Measurements from ENCODE around the gene C5orf58. TPM values are rescaled to one million over a fixed set of nuclear protein-coding genes. Genes with fewer than 3 reads are reported as not detected.

The C5orf58 gene
- total and polyA plus RNA-seq, 2 donors (not counting 1 experiment from before 2014, with no cell fraction given), result not detected

DNA sequence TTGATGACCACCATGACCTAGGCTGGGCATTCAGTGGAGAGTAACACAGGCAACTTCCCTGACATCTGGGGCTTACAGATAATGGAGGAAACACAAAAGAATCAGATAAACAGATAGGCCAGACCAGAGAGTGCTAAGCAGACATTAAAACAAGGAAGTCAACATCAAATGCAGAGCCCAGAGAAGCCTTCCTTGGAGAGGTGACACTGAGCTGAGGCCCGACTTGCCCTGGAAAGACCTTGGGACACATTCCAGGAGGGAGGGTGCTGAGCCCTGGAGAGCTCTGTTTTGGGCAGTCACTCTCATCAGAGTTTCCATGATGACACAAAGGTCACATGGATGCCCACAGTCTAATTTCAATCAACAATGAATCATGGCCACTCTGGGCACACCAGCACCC is 31.9 kb upstream of the C5orf58 start:
- no peak for DNase-seq
- Histone ChIP-seq H3K4me2 (replicated peaks; ENCODE audit: low read depth, low read length, poor library complexity, severe bottlenecking) (no peak overlapping the region), H3K9me3 (ENCODE audit: control extremely low read depth in 1 of 3, control insufficient read depth in 2 of 3, insufficient read depth in 1 of 3, low read length in 2 of 3) (no peaks in the 10 kb centered on the region), H3K27me3 (replicated peaks in 1 of 4; ENCODE audit: control extremely low read depth in 1 of 4, control insufficient read depth in 3 of 4, insufficient read depth in 4 of 4, low read length in 3 of 4) (peaks cover 0 to 3% (median 1%) of the 10 kb centered on the region in 4 experiments), H3K4me1 (ENCODE audit: control insufficient read depth in 2 of 2, insufficient read depth in 2 of 2, low read length in 2 of 2) (no peaks in the 10 kb centered on the region), H2AFZ (ENCODE audit: insufficient read depth, low read depth, low read length, poor library complexity, severe bottlenecking) (no peak overlapping the region), H3K36me3 (replicated peaks in 1 of 2; ENCODE audit: control extremely low read depth in 1 of 2, control insufficient read depth in 1 of 2, extremely low read depth in 1 of 2, insufficient read depth in 2 of 2, low read length in 1 of 2) (no peaks in the 10 kb centered on the region), H3K9ac (ENCODE audit: low read length) (no peak overlapping the region), H3K79me2 (ENCODE audit: control insufficient read depth, insufficient read depth, low read length) (no peaks in the 10 kb centered on the region), H4K20me1 (ENCODE audit: control insufficient read depth, insufficient read depth, low read length, poor library complexity, severe bottlenecking) (no peaks in the 10 kb centered on the region), H3K4me3 (ENCODE audit: control extremely low read depth in 1 of 5, extremely low read depth in 1 of 5, insufficient read depth in 1 of 5, low read depth in 2 of 5, low read length in 4 of 5) (no peak overlapping the region), H3K27ac (ENCODE audit: low read length in 2 of 2) (no peak overlapping the region)
- ChIA-PET POLR2A (no interaction called here), CTCF (interaction anchor here (0.9 kb wide), 1 partner anchor 12 kb away, joined by 3 read pairs; no protein-coding TSS in a partner anchor)
- no peak for ATAC-seq (ENCODE audit: low read depth)
- Mint-ChIP-seq H3K4me1 (no peaks in the 10 kb centered on the region), H3K27me3 (peaks cover 27% of the 10 kb centered on the region), H3K4me3 (no peak overlapping the region), H3K9me3 (ENCODE audit: insufficient read depth) (no peaks in the 10 kb centered on the region), H3K27ac (no peak overlapping the region)
- WGBS (ENCODE audit: insufficient coverage), result 0% methylated on average over 1 of the region's 1 CpG
- intact Hi-C loops (cut with micrococcal nuclease), result no loop called here
- TF ChIP-seq, protein P1, sequence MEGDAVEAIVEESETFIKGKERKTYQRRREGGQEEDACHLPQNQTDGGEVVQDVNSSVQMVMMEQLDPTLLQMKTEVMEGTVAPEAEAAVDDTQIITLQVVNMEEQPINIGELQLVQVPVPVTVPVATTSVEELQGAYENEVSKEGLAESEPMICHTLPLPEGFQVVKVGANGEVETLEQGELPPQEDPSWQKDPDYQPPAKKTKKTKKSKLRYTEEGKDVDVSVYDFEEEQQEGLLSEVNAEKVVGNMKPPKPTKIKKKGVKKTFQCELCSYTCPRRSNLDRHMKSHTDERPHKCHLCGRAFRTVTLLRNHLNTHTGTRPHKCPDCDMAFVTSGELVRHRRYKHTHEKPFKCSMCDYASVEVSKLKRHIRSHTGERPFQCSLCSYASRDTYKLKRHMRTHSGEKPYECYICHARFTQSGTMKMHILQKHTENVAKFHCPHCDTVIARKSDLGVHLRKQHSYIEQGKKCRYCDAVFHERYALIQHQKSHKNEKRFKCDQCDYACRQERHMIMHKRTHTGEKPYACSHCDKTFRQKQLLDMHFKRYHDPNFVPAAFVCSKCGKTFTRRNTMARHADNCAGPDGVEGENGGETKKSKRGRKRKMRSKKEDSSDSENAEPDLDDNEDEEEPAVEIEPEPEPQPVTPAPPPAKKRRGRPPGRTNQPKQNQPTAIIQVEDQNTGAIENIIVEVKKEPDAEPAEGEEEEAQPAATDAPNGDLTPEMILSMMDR (IDR thresholded peaks at IDR 0.05), result no peak
- TF ChIP-seq EZH2 (IDR thresholded peaks at IDR 0.05; ENCODE audit: borderline replicate concordance, insufficient read depth, low read depth, low read length, poor library complexity, severe bottlenecking), result no peak

DNA sequence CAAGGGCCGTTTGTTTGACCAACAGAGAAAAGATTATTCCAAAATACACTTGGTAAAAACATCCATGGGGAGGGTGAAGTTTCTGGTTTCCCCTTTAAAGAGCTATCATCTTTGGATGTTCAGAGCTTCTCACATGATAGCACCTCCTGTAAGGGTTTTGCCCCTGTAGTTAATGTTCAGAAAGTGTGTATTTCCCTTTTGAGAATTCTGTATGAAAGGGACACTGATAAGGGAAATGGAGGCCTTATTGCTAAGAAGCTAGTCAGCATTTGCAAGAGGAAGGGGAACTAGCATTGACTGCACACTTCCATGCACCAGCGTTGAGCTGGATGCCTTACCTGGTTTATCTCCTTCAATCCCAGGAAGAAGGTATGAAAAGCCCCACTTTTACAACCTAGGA is 31.5 kb upstream of the C5orf58 start:
- Histone ChIP-seq H3K79me2 (ENCODE audit: control insufficient read depth, insufficient read depth, low read length) (no peaks in the 10 kb centered on the region), H3K4me3 (ENCODE audit: control extremely low read depth in 1 of 5, extremely low read depth in 1 of 5, insufficient read depth in 1 of 5, low read depth in 2 of 5, low read length in 4 of 5) (no peak overlapping the region), H3K27me3 (replicated peaks in 1 of 4; ENCODE audit: control extremely low read depth in 1 of 4, control insufficient read depth in 3 of 4, insufficient read depth in 4 of 4, low read length in 3 of 4) (peaks cover 0 to 3% (median 1%) of the 10 kb centered on the region in 4 experiments), H3K36me3 (replicated peaks in 1 of 2; ENCODE audit: control extremely low read depth in 1 of 2, control insufficient read depth in 1 of 2, extremely low read depth in 1 of 2, insufficient read depth in 2 of 2, low read length in 1 of 2) (no peaks in the 10 kb centered on the region), H3K4me2 (replicated peaks; ENCODE audit: low read depth, low read length, poor library complexity, severe bottlenecking) (no peak overlapping the region), H3K4me1 (ENCODE audit: control insufficient read depth in 2 of 2, insufficient read depth in 2 of 2, low read length in 2 of 2) (no peaks in the 10 kb centered on the region), H3K27ac (ENCODE audit: low read length in 2 of 2) (no peak overlapping the region), H2AFZ (ENCODE audit: insufficient read depth, low read depth, low read length, poor library complexity, severe bottlenecking) (no peak overlapping the region), H3K9ac (ENCODE audit: low read length) (no peak overlapping the region), H3K9me3 (ENCODE audit: control extremely low read depth in 1 of 3, control insufficient read depth in 2 of 3, insufficient read depth in 1 of 3, low read length in 2 of 3) (no peaks in the 10 kb centered on the region), H4K20me1 (ENCODE audit: control insufficient read depth, insufficient read depth, low read length, poor library complexity, severe bottlenecking) (no peaks in the 10 kb centered on the region)
- Mint-ChIP-seq H3K27me3 (peaks cover 29% of the 10 kb centered on the region), H3K27ac (no peak overlapping the region), H3K4me3 (no peak overlapping the region), H3K9me3 (ENCODE audit: insufficient read depth) (no peaks in the 10 kb centered on the region), H3K4me1 (no peaks in the 10 kb centered on the region)
- WGBS (ENCODE audit: insufficient coverage), result no CpG with 5 or more reads among the region's 2 CpGs
- ChIA-PET POLR2A (no interaction called here), CTCF (interaction anchor here (0.9 kb wide), 1 partner anchor 13 kb away, joined by 3 read pairs; no protein-coding TSS in a partner anchor)
- TF ChIP-seq EZH2 (IDR thresholded peaks at IDR 0.05; ENCODE audit: borderline replicate concordance, insufficient read depth, low read depth, low read length, poor library complexity, severe bottlenecking), result no peak
- no peak for DNase-seq
- intact Hi-C loops (cut with micrococcal nuclease), result no loop called here
- no peak for ATAC-seq (ENCODE audit: low read depth)

Data from B cell (primary cell).